HepG2 (cell line): ENCODE data around the gene NAGA. TPM values are rescaled to one million over a fixed set of nuclear protein-coding genes. Genes with fewer than 3 reads are reported as not detected.

ENCODE experiments used
- CBX5 ChIP-seq: sonication (generic); formaldehyde crosslinking; IDR thresholded peaks from 2 replicates; pipeline ENCODE4 v1.4.0; 2020; ENCODE audit warnings: missing genetic modification reagents, borderline replicate concordance
- ELF4 ChIP-seq: sonication (generic); formaldehyde crosslinking; IDR thresholded peaks from 2 replicates; pipeline ENCODE4 v1.5.0; 2020; ENCODE audit warnings: missing genetic modification reagents, mild to moderate bottlenecking, moderate library complexity, borderline replicate concordance
- ETV6 ChIP-seq: sonication (generic); formaldehyde crosslinking; conservative IDR thresholded peaks from 2 replicates; pipeline ENCODE4 v1.4.0; 2020; ENCODE audit warnings: missing genetic modification reagents
- FOXK1 ChIP-seq: sonication (generic); formaldehyde crosslinking; IDR thresholded peaks from 2 replicates; pipeline ENCODE4 v1.4.0; 2020; ENCODE audit warnings: low read depth, missing genetic modification reagents, borderline replicate concordance
- MYNN ChIP-seq: sonication (generic); formaldehyde crosslinking; IDR thresholded peaks from 2 replicates; pipeline ENCODE4 v1.4.0; 2020; ENCODE audit warnings: mild to moderate bottlenecking, low read depth, missing genetic modification reagents
- NCOA2 ChIP-seq: sonication (generic); formaldehyde crosslinking; IDR thresholded peaks from 2 replicates; pipeline ENCODE4 v1.8.0; 2022; ENCODE audit warnings: inconsistent platforms
- PHF21A ChIP-seq: sonication (generic); formaldehyde crosslinking; IDR thresholded peaks from 2 replicates; pipeline ENCODE4 v1.5.0; 2020; ENCODE audit warnings: mild to moderate bottlenecking, missing genetic modification reagents
- RFX5 ChIP-seq: IDR thresholded peaks from 2 replicates; pipeline ENCODE4 v1.6.1; 2011; ENCODE audit warnings: low read depth, low read length, improper control_type of control experiment
- THAP11 ChIP-seq: IDR thresholded peaks from 2 replicates; pipeline ENCODE4 v1.6.1; 2016; ENCODE audit warnings: missing biosample characterization, missing genetic modification reagents
- ZNF121 ChIP-seq: sonication (generic); formaldehyde crosslinking; IDR thresholded peaks from 2 replicates; pipeline ENCODE4 v1.5.0; 2020; ENCODE audit warnings: mild to moderate bottlenecking, missing genetic modification reagents
- ZNF543 ChIP-seq: sonication (generic); formaldehyde crosslinking; IDR thresholded peaks from 2 replicates; pipeline ENCODE4 v1.4.0; 2020; ENCODE audit warnings: mild to moderate bottlenecking, missing genetic modification reagents
- ZNF674 ChIP-seq: sonication (generic); formaldehyde crosslinking; IDR thresholded peaks from 2 replicates; pipeline ENCODE4 v1.5.0; 2020; ENCODE audit warnings: low read depth, mild to moderate bottlenecking, missing genetic modification reagents
- ZSCAN20 ChIP-seq: sonication (generic); formaldehyde crosslinking; IDR thresholded peaks from 2 replicates; pipeline ENCODE4 v1.4.0; 2020; ENCODE audit warnings: missing genetic modification reagents, mild to moderate bottlenecking, borderline replicate concordance
- polyA plus RNA-seq, 8 experiments: library from polyadenylated mRNA; depleted of rRNA in 3 of 8; stranded (reverse) in 7 of 8; unstranded in 1 of 8; fragments of >200 nt; fragmentation: Illumina TruSeq in 4 of 8; extraction: Trizol in 4 of 8; gene quantifications; 2 replicates each; pipeline versions ENCODE4 v1.2.1 to v1.2.3, GENCODE V29; 2011 to 2016; ENCODE audit warnings: low read depth in 4 of 8, missing spikeins in 1 of 8, mixed read lengths in 1 of 8; ENCODE audit not compliant: insufficient read depth in 1 of 8
- total RNA-seq, 5 experiments: library from RNA; depleted of rRNA; stranded (reverse); fragments of >200 nt; fragmentation: Illumina TruSeq; extraction: Trizol; gene quantifications; 2 replicates each; pipeline ENCODE4 v1.2.3, GENCODE V29; 2016; ENCODE audit warnings: low read depth in 1 of 5
- TF ChIP-seq, protein P1 (sequence below): sonication (generic); formaldehyde crosslinking; IDR thresholded peaks from 2 replicates; pipeline ENCODE4 v1.4.0; 2020; ENCODE audit warnings: missing genetic modification reagents, low read depth, mild to moderate bottlenecking, borderline replicate concordance
- TF ChIP-seq, protein P2 (sequence below): sonication (generic); formaldehyde crosslinking; IDR thresholded peaks from 2 replicates; pipeline ENCODE4 v1.5.1; 2020; ENCODE audit warnings: missing genetic modification reagents, mild to moderate bottlenecking, borderline replicate concordance
- TF ChIP-seq, protein P3 (sequence below): sonication (generic); formaldehyde crosslinking; IDR thresholded peaks from 2 replicates; pipeline ENCODE4 v1.4.0; 2020; ENCODE audit warnings: missing genetic modification reagents, mild to moderate bottlenecking, borderline replicate concordance
- TF ChIP-seq, protein P4 (sequence below): sonication (generic); formaldehyde crosslinking; conservative IDR thresholded peaks from 2 replicates; pipeline ENCODE4 v1.8.0; 2022; ENCODE audit warnings: low read depth, missing genetic modification reagents
- TF ChIP-seq, protein P5 (sequence below): IDR thresholded peaks from 2 replicates; pipeline ENCODE4 v1.6.1; 2018; ENCODE audit warnings: missing genetic modification reagents, mild to moderate bottlenecking, missing compliant biosample characterization
- TF ChIP-seq, protein P6 (sequence below): sonication (generic); formaldehyde crosslinking; IDR thresholded peaks from 2 replicates; pipeline ENCODE4 v1.8.1; 2022; ENCODE audit warnings: mild to moderate bottlenecking, missing genetic modification reagents
- TF ChIP-seq, protein P7 (sequence below): sonication (generic); formaldehyde crosslinking; IDR thresholded peaks from 2 replicates; pipeline ENCODE4 v1.4.0; 2020; ENCODE audit warnings: missing genetic modification reagents

NAGA gene
- total and polyA plus RNA-seq, 2 of the 13 experiments (the other 11 are each of a cell fraction or from before 2014, with no cell fraction given): 15.1 to 23.4 TPM

DNA sequence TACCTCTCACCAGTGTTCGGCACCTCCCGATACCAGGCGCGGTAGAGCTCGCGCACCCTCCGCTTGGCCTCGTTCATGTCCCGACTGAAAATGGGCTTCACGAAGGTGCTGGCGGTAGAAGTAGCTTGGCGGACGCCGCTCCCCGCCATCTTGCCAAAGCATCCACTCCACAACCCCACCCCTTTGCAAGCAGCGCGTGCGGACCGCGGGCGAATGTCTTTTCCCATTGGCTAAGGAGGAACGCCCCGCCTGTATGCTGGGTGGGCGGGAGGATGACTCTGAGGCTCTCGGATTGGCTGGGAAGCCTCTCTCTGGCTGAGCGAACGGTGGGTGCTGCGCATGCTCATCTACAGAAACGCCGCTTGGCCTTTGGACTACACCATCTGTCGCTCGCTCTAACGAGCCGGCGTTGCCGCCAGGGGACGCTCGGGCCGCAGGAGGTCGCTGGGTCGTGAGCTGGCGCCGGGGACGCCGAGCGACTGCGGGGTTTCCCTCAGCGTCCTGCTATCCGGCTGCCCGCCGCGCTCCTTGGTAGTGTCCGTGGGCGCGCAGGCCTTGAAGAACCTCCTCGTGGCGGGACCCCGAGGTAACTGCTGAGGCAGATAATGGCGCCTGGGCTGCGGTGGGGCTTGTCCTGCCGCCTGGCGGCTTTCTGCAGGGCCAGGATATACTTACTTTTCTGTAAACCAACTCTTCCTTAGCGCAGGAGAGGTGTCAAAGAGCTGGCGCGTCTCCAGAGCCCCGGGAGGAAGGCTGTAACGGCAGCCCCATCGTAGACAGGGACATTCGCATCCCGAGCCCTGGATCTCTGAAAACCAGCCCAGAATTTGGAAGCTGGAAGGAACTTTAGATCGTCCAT lies 20.2 kb upstream of the NAGA start, which contains the start of gene NDUFA6 (continued):
- TF ChIP-seq ELF4 (CRISPR knock-in tag) (no peak), NCOA2 (CRISPR knock-in tag) (no peak), ZSCAN20 (CRISPR knock-in tag) (0 out of 2 replicates have a peak, but pooled peaks have one; percentile 48), ETV6 (CRISPR knock-in tag) (no peak; the same call in 1 of the 2 replicates), MYNN (CRISPR knock-in tag) (no peak), CBX5 (CRISPR knock-in tag) (peak; percentile 62), FOXK1 (CRISPR knock-in tag) (peak; percentile 71; the same call in 1 of the 2 replicates), ZNF674 (CRISPR knock-in tag) (no peak), THAP11 (CRISPR knock-in tag) (peak; percentile 66), RFX5 (peak; percentile 73), PHF21A (peak; percentile 70; the same call in 1 of the 2 replicates), ZNF121 (no peak; the same call in 1 of the 2 replicates), ZNF543 (CRISPR knock-in tag) (peak; percentile 76)
- TF ChIP-seq, protein P1, sequence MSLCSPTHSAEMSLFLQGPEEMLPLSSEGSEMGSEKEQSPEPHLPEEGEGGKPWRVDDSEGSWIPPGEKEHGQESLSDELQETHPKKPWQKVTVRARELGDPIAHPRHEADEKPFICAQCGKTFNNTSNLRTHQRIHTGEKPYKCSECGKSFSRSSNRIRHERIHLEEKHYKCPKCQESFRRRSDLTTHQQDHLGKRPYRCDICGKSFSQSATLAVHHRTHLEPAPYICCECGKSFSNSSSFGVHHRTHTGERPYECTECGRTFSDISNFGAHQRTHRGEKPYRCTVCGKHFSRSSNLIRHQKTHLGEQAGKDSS: no peak
- TF ChIP-seq, protein P2, sequence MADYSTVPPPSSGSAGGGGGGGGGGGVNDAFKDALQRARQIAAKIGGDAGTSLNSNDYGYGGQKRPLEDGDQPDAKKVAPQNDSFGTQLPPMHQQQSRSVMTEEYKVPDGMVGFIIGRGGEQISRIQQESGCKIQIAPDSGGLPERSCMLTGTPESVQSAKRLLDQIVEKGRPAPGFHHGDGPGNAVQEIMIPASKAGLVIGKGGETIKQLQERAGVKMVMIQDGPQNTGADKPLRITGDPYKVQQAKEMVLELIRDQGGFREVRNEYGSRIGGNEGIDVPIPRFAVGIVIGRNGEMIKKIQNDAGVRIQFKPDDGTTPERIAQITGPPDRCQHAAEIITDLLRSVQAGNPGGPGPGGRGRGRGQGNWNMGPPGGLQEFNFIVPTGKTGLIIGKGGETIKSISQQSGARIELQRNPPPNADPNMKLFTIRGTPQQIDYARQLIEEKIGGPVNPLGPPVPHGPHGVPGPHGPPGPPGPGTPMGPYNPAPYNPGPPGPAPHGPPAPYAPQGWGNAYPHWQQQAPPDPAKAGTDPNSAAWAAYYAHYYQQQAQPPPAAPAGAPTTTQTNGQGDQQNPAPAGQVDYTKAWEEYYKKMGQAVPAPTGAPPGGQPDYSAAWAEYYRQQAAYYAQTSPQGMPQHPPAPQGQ: 0 out of 2 replicates have a peak, but pooled peaks have one; percentile 43
- TF ChIP-seq, protein P3, sequence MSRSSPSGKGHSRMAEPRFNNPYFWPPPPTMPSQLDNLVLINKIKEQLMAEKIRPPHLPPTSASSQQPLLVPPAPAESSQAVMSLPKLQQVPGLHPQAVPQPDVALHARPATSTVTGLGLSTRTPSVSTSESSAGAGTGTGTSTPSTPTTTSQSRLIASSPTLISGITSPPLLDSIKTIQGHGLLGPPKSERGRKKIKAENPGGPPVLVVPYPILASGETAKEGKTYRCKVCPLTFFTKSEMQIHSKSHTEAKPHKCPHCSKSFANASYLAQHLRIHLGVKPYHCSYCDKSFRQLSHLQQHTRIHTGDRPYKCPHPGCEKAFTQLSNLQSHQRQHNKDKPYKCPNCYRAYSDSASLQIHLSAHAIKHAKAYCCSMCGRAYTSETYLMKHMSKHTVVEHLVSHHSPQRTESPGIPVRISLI (CRISPR knock-in tag): no peak
- TF ChIP-seq, protein P4, sequence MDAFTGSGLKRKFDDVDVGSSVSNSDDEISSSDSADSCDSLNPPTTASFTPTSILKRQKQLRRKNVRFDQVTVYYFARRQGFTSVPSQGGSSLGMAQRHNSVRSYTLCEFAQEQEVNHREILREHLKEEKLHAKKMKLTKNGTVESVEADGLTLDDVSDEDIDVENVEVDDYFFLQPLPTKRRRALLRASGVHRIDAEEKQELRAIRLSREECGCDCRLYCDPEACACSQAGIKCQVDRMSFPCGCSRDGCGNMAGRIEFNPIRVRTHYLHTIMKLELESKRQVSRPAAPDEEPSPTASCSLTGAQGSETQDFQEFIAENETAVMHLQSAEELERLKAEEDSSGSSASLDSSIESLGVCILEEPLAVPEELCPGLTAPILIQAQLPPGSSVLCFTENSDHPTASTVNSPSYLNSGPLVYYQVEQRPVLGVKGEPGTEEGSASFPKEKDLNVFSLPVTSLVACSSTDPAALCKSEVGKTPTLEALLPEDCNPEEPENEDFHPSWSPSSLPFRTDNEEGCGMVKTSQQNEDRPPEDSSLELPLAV (CRISPR knock-in tag): no peak
- TF ChIP-seq, protein P5, sequence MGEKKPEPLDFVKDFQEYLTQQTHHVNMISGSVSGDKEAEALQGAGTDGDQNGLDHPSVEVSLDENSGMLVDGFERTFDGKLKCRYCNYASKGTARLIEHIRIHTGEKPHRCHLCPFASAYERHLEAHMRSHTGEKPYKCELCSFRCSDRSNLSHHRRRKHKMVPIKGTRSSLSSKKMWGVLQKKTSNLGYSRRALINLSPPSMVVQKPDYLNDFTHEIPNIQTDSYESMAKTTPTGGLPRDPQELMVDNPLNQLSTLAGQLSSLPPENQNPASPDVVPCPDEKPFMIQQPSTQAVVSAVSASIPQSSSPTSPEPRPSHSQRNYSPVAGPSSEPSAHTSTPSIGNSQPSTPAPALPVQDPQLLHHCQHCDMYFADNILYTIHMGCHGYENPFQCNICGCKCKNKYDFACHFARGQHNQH (CRISPR knock-in tag): 0 out of 2 replicates have a peak, but pooled peaks have one; percentile 69
- TF ChIP-seq, protein P6, sequence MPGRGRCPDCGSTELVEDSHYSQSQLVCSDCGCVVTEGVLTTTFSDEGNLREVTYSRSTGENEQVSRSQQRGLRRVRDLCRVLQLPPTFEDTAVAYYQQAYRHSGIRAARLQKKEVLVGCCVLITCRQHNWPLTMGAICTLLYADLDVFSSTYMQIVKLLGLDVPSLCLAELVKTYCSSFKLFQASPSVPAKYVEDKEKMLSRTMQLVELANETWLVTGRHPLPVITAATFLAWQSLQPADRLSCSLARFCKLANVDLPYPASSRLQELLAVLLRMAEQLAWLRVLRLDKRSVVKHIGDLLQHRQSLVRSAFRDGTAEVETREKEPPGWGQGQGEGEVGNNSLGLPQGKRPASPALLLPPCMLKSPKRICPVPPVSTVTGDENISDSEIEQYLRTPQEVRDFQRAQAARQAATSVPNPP (CRISPR knock-in tag): no peak
- TF ChIP-seq, protein P7, sequence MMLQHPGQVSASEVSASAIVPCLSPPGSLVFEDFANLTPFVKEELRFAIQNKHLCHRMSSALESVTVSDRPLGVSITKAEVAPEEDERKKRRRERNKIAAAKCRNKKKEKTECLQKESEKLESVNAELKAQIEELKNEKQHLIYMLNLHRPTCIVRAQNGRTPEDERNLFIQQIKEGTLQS: 0 out of 2 replicates have a peak, but pooled peaks have one; percentile 1
